SU-DHL-6 (cell line): ENCODE data around the gene FANCC.

ENCODE experiments used
- H2AFZ ChIP-seq: fragments of 200-600 bp; sonication (generic); 2 replicates; pipeline ENCODE4 v1.6.1; 2014; ENCODE audit warnings: low read depth, mild to moderate bottlenecking, moderate library complexity, mixed read lengths, antibody characterized with exemption, low read length; ENCODE audit not compliant: severe bottlenecking
- H3F3A ChIP-seq: fragments of 200-600 bp; shearing (Covaris generic); 2 replicates; pipeline ENCODE4 v1.6.0; 2016; ENCODE audit warnings: antibody characterized with exemption, mild to moderate bottlenecking; ENCODE audit not compliant: insufficient read depth
- H3K27ac ChIP-seq: fragments of 200-600 bp; sonication (generic); 2 replicates; pipeline ENCODE4 v1.5.1; 2016; ENCODE audit warnings: low read depth, mild to moderate bottlenecking, low read length, moderate library complexity, mixed read lengths
- H3K27me3 ChIP-seq: fragments of 200-600 bp; sonication (generic), shearing (Covaris generic); 2 replicates; pipeline ENCODE4 v1.6.0; 2014; ENCODE audit warnings: mild to moderate bottlenecking, low read length
- H3K36me3 ChIP-seq: fragments of 200-600 bp; sonication (generic); 2 replicates; pipeline ENCODE4 v1.6.1; 2014; ENCODE audit warnings: mild to moderate bottlenecking, low read length, mixed read lengths
- H3K4me2 ChIP-seq: fragments of 300-600, 200-600 bp; shearing (Covaris generic), sonication (generic); 2 replicates; pipeline ENCODE4 v1.6.0; 2014; ENCODE audit warnings: low read length, low read depth, mild to moderate bottlenecking; ENCODE audit not compliant: poor library complexity, severe bottlenecking
- H3K4me3 ChIP-seq: fragments of 200-600 bp; sonication (generic); 2 replicates; pipeline ENCODE4 v1.5.1; 2014; ENCODE audit warnings: antibody characterized with exemption, low read length, mild to moderate bottlenecking, mixed read lengths; ENCODE audit not compliant: insufficient read depth, poor library complexity, severe bottlenecking
- H3K79me2 ChIP-seq: fragments of 200-600 bp; sonication (generic); 2 replicates; pipeline ENCODE4 v1.6.1; 2014; ENCODE audit warnings: mild to moderate bottlenecking, low read length, moderate library complexity; ENCODE audit not compliant: insufficient read depth
- H3K9ac ChIP-seq: fragments of 200-600 bp; sonication (generic); 2 replicates; pipeline ENCODE4 v1.7.0; 2014; ENCODE audit warnings: mild to moderate bottlenecking, low read length
- H3K9me2 ChIP-seq: fragments of 200-600 bp; sonication (generic); replicated peaks from 2 replicates; pipeline ENCODE4 v1.6.1; 2014; ENCODE audit warnings: low read length; ENCODE audit not compliant: insufficient read depth
- H3K9me3 ChIP-seq: fragments of 200-600 bp; sonication (generic); 2 replicates; pipeline ENCODE4 v1.6.1; 2014; ENCODE audit warnings: low read length, mixed read lengths; ENCODE audit not compliant: insufficient read depth
- H4K20me1 ChIP-seq: fragments of 200-600 bp; sonication (generic); 2 replicates; pipeline ENCODE4 v1.6.1; 2014; ENCODE audit warnings: low read depth, mild to moderate bottlenecking, antibody characterized with exemption, low read length, moderate library complexity, mixed read lengths
- EZH2phosphoT487 ChIP-seq: fragments of 200-600 bp; sonication (generic), shearing (Covaris generic); conservative IDR thresholded peaks from 2 replicates; pipeline ENCODE4 v1.6.1; 2018; ENCODE audit warnings: mild to moderate bottlenecking, antibody characterized with exemption, low read length, moderate library complexity, mixed read lengths
- TF ChIP-seq, protein P1 (sequence below): fragments of 200-600 bp; sonication (generic); IDR thresholded peaks from one replicate; pipeline ENCODE4 v1.5.1; 2017; ENCODE audit warnings: antibody characterized with exemption, mild to moderate bottlenecking, low read length, moderate library complexity; ENCODE audit not compliant: insufficient read depth, poor library complexity, severe bottlenecking

The FANCC gene

GRCh38 chr9:95099321-95100070 is 218.0 kb downstream of the FANCC start:
- no peaks in the 10 kb centered on the region for H3K36me3 ChIP-seq
- no peaks in the 10 kb centered on the region for H3F3A ChIP-seq
- no peak overlapping the region for H3K9ac ChIP-seq
- no peak overlapping the region for H3K4me2 ChIP-seq
- H3K4me3 ChIP-seq = no peak overlapping the region
- H3K27ac ChIP-seq = no peak overlapping the region
- H3K9me2 ChIP-seq = no peaks in the 10 kb centered on the region
- no peaks in the 10 kb centered on the region for H3K27me3 ChIP-seq
- no peak overlapping the region for H2AFZ ChIP-seq
- TF ChIP-seq, protein P1, sequence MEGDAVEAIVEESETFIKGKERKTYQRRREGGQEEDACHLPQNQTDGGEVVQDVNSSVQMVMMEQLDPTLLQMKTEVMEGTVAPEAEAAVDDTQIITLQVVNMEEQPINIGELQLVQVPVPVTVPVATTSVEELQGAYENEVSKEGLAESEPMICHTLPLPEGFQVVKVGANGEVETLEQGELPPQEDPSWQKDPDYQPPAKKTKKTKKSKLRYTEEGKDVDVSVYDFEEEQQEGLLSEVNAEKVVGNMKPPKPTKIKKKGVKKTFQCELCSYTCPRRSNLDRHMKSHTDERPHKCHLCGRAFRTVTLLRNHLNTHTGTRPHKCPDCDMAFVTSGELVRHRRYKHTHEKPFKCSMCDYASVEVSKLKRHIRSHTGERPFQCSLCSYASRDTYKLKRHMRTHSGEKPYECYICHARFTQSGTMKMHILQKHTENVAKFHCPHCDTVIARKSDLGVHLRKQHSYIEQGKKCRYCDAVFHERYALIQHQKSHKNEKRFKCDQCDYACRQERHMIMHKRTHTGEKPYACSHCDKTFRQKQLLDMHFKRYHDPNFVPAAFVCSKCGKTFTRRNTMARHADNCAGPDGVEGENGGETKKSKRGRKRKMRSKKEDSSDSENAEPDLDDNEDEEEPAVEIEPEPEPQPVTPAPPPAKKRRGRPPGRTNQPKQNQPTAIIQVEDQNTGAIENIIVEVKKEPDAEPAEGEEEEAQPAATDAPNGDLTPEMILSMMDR = no peak
- TF ChIP-seq EZH2phosphoT487 = no peak
- no peaks in the 10 kb centered on the region for H3K9me3 ChIP-seq
- H4K20me1 ChIP-seq = no peaks in the 10 kb centered on the region
- no peaks in the 10 kb centered on the region for H3K79me2 ChIP-seq

- TF ChIP-seq, protein P1 = no peak
- TF ChIP-seq EZH2phosphoT487 = no peak
- H3K9me2 ChIP-seq = no peaks in the 10 kb centered on the region
- H3K79me2 ChIP-seq = no peaks in the 10 kb centered on the region
- no peak overlapping the region for H3K27ac ChIP-seq
- no peaks in the 10 kb centered on the region for H3F3A ChIP-seq
- no peak overlapping the region for H3K9ac ChIP-seq
- no peak overlapping the region for H3K4me3 ChIP-seq
- H2AFZ ChIP-seq = no peak overlapping the region
- H3K4me2 ChIP-seq = no peak overlapping the region
- H3K27me3 ChIP-seq = no peaks in the 10 kb centered on the region
- H3K36me3 ChIP-seq = no peaks in the 10 kb centered on the region
- H3K9me3 ChIP-seq = no peaks in the 10 kb centered on the region
- no peaks in the 10 kb centered on the region for H4K20me1 ChIP-seq
Observed at GRCh38 chr9:95098391-95098921, 219.1 kb downstream of the FANCC start.

GRCh38 chr9:95097279-95097678 is 220.2 kb downstream of the FANCC start:
- Histone ChIP-seq H3F3A (no peaks in the 10 kb centered on the region), H3K27ac (no peak overlapping the region), H3K4me3 (no peak overlapping the region), H2AFZ (no peak overlapping the region), H3K27me3 (no peaks in the 10 kb centered on the region), H3K79me2 (no peaks in the 10 kb centered on the region), H4K20me1 (no peaks in the 10 kb centered on the region), H3K4me2 (no peak overlapping the region), H3K36me3 (no peaks in the 10 kb centered on the region), H3K9me3 (no peaks in the 10 kb centered on the region), H3K9ac (no peak overlapping the region), H3K9me2 (no peaks in the 10 kb centered on the region)
- TF ChIP-seq, protein P1 = no peak
- no peak for TF ChIP-seq EZH2phosphoT487
